ENCODE results near the gene RAP2A.

Gene RAP2A

DNA sequence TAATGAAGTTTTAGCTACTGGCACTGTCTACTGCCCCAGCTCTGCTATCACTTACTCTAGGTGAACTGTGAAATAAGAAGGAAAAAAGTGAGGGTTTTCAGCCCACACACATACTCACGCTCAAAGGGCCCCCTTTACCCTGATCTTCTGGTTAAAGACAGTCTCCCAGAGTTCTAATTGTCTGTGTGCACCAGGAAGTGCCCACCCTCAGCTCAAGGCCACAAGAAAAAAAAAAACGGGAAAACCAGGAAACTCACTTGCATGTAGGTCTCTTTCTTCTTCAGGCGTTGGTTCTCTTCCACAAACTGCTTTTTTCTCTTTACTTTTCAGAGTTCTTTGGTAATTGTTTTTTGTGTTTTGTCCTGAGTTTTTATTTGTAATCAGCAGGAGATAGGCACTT lies 22.1 kb downstream of the RAP2A start:
- no peak for DNase-seq

DNA sequence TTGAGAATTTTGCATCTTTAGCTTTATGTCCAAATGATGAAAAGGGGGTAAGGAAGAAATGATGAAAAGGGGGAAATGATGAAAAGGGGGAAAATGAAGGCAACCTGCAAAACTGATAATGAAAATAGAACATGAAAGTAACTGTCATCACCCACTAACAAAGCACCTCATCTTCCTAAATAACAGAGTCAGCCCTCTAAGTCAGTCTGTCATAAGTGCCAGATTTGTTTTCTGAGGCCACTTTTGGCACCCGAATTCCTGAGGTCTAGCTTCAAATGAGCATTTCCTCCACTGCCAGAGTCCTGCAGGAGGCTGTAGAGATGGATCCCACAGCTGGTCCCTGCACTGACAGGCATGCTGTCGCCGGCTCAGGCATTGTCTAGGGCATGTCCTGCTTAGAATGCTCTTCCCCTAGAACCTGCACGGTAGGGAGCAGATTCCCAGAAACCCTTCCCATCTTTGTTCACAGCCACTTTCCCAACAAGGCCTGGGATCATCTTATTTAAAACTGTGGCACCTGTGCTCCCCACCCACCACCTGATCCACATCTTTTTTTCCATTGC lies 25.3 kb downstream of the RAP2A start:
- DNase-seq: no peak

DNA sequence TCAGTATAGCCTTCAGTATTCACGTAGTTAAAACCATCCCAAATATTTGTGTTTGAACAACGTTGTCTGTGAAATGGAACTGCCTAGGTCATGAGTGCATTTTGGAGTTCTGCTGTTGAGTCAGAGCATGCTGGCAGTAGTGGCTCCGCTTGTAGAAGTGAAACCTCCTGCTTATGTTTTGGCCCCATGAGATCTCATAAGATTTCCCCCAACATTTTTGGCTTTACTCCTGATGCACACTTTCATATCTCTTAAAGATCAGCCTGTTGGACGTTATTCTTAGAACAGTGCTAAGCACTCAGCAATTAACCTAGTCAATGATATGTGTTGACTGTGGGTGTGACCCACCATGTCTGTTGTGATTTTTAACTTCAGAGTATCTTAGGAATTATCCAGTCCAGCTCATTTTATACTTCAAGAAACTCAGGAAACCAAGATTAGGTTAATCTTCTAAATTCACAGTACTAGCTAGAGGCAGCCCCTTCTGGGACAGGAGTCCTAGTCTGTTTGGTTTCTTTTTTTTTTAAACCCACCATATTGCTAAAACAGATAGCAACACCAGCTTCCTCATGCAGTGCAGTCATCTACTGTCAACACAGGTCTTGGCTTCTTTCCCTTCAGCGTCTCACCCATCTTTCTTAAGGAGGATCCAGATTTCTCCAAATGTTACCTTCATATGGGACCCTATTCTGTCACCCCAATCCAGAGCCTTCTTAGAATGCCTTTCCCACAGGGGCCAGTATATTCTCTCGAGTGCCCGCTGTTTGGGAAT lies 26.2 kb downstream of the RAP2A start:
- DNase-seq: no peak

DNA sequence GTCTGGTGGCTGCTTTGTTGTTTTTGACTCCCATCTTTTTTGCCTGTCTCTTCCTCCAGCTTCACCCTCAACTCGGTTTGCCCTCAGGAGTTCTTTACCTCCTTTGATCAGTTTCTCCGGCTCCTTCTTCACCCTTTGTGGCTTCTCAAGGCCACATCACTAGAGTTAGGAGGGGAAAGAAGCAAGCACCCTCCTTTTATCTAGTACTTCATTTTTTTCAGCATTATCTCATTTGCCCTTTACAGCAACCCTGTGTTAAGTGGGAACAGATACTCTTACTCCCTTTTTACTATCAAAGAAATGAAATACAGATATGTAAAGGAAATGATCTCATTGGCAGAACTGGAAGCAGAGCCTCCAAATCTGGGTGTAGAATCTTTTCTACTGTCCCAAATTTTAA lies 26.9 kb downstream of the RAP2A start:
- DNase-seq: no peak

DNA sequence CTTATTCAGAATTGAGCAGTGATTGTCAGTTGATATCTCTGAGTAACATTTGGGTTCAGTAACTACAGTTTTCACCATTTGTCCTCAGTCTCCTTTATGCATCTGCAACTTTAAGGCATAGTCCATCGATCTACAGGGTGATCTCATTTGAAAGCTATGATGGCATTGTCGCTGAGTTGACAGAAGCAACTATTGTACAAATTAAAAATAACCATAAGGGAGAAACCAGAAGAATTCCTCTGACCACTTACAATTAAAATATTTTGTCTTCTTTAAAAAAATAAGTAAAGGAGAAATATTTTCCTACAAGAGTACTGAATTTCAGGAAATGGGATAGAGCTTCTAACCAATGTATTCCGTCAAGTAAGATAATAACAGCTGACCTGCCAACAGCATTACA lies 30.6 kb downstream of the RAP2A start:
- no peak for DNase-seq

DNA sequence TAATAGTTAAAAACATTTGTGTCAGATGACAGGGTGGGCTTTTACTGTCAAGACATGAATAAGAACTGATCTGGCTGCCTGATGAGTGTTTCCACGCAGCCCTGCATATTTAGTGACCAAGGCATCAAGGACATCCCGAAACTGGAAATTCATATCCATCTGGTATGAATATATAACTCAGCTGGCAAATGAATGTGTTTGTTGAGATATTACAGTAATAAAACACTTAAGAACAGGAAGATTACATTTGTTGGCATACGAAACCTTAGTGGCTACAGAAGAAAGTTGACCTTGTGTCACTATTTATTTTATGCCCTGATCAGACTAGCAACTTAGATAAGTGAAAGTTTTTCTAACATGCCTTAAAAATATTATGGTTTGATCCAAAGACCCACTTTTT lies 32.8 kb downstream of the RAP2A start:
- DNase-seq: no peak

DNA sequence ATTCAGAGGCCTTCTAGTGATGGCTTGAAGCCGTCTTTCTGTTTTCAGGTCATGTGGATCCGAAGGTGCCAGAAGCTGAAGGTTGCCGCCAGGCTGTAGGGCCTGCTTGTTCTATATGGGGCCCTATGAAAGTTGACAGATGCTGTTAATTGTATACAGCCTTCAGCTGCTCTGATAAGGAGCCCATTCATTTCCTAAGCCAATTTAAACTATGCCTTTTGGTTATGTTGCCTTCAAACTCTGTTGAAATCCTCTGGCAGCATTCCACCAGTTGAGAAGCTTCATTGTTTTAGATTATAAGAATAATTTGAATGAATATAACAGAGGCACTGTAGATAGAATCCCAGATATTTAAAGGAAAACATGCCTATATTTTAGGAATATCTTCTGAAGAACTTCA lies 34.4 kb downstream of the RAP2A start:
- DNase-seq: no peak

DNA sequence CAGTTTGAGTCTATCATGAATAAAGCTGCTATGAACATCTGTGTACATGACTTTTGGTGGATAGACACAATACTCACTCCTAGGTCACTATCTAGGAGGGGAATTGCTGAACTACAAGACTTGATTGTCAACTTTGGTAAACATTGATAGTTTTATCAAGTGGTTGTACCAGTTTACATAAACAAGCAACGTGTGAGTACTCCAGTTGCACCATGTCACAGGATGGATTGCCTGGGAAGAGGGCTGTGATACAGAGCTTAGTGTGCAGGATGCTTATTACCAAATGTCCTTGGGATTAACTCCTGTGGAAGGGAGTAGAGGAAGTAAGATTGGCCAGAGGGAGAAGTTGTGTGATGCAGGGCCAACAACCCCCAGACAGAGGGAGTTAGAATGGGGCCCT lies 37.7 kb downstream of the RAP2A start:
- DNase-seq: no peak

DNA sequence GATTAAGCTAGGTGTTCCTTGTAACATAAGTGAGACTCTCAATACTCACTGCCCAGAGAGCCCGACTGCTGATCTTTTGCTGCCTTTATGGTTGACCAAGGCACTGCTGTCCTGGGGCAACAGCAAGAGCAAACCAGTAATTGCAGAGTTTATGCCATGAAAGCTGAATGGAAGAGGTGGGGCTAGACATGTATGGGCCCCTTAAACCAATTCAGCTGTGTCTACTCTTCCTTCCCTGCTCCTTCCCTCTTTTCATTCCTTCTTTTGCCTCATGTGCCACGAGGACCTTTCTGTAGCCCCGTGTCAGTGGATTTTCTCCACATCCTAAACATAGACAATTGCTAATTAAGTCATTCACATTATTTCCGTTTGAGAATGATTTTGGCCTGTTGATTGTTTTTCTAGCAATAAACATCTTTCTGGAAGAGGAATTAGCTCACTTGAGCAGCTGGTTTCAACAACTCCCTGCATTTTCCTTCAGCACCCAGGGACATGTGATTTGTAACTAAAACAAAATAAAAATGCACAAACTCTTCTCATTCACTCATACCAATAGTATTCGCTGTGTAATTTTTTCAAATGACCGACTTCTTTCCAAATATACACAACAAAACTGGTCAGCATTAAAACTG lies 40.5 kb downstream of the RAP2A start:
- DNase-seq: no peak

DNA sequence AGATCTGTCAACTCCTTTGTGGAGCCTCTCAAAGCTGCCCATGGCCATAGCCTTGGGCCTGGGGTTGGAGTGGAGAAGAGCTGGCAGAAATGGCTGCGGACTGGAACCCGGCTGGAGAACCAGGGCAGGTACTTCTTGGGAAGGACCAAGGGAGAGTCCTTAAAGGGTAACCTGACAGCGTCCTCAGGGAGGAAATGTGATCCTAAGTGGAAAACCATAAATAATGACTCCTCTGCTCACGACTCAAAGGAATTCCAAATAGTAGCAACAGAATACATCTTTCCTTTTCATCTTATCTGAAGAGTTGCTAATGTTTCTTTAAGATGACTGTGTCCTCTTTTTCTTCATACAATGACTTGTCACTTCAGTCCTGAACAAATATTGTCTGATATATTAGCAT lies 41.0 kb downstream of the RAP2A start:
- no peak for DNase-seq

DNA sequence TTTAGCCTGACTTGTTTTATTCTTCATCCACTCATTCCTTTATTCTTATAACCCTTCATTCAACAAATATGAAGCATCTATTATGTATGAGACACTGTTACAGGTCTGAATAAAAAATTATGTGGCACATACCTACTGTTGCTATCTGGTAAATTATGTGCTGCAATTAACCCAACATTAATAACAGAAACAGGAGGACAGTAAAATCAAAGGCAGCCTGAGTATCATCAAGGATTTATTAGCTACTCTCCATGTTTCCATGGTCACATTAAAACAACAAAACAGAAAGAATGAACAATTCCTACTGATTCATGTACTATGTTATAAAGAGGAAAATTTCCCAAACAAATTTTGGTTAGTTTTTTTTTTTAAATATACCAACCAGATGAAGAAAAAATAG lies 43.9 kb downstream of the RAP2A start:
- DNase-seq: no peak

DNA sequence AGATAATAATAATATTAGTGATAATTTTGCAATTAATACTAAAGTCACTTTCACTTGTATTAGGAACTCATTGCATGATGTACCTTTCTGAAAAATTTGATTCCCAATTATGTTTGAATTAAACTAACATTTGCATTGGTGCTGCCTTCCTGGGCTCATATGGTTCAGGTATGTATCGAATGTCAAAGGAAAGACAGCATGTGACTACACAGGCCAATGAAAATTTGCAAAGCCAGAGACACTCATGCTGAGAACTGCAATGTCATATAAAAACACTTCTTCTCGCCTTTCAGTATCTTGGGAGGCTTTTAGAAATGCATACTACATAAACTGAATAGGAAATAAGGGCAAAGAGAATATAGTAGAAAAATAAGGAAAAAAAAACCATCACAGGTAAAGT lies 44.3 kb downstream of the RAP2A start:
- DNase-seq: no peak

DNA sequence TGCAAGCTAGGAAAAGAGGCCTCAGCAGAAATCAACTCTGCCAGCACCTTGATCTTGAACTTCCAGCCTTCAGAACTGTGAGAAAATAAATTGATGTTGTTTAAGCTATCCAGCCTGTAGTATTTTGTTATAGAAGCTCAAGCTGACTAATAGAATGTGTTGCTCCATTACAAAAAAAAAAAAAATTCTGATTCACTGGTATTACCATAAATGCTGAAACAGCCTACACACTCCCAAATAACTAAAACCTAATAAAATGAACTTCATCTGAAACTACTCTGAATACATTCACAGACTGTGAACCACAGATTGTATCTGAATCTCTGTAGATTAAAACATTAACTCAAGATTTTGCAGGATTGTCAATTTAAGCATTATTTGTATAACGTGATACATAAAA lies 49.5 kb downstream of the RAP2A start:
- DNase-seq: no peak

DNA sequence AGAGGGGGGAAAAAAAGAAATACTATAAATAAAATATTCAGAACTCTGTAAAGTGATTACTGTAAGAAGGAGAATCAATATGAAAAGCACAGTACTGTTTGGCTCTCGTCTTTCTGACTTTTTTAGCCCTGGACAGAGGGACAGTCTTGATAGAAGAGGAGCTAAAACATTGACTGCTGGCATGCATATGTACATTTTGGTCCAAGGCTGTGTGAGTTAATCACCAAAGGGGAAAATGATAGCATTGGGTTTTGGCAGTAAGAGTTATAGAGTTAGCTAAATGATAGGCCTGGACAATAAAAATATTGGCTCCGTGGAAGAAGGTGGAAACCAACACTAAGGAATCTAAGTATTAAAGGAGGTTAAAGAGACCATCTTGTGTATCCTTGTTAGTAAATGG lies 50.3 kb downstream of the RAP2A start:
- DNase-seq: no peak

DNA sequence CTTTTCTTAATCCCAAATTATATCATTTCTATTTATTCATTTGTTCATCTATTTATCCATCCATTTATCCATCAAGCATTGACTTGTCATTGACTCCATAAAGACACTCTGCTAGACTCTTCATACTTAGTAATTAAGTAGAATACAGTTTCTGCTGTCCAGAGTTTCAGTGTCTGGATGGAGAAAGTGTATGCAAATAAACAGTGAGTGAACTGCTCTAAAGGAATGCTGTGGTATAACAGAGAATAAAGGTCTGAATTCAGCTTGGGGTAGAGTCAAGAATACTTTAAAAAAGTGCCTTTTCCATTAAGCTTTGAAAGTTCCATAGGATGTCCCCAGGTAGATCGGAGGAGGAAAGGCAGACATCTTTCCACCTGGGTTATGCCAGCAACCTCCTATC lies 51.4 kb downstream of the RAP2A start:
- DNase-seq: no peak

DNA sequence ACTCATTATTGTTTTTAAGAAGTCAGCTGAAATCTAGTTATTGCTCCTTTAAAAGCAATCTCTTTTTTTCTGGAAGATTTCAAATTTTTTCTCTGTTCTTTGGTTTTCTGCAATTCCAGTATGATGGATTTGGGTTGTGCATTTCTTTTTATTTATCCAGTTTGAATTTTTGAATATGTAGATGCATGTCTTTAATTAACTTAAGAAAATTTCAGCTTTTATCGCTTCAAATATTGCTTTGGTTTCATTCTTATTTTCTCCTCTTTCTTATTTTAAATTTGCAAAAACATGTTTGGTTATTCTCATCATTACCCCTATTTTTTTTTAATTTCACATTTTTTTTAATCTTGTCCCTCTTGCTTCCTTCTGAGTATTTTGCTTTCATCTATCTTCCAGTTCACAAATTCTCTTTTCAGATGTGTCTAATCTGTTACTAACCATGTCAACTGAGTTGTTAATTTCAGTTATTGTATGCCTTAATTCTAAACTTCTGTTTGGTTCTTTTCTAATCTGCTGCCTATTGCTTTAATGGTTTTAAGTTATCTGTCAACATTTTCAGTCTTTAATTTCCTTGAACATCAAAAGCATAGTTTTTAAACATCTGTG lies 56.8 kb downstream of the RAP2A start:
- no peak for DNase-seq

DNA sequence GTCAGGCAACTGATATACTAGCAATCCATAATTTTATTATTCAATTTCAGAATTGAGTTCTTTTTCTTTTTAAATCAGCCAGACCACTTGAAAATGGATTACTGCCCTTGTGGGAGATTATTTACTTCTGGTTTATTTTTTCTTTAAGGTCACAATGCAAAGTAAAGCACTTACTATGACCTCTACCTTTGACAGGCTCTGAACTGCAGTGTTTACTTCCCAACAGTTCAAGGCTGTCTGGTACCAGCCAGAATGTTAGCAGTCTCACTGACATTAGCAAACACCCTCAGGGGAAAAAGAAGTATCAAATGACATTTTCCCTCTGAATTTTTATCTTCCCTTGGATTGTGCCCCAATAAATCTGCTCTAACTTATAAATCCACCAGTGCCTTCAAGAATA lies 57.5 kb downstream of the RAP2A start:
- DNase-seq: no peak

DNA sequence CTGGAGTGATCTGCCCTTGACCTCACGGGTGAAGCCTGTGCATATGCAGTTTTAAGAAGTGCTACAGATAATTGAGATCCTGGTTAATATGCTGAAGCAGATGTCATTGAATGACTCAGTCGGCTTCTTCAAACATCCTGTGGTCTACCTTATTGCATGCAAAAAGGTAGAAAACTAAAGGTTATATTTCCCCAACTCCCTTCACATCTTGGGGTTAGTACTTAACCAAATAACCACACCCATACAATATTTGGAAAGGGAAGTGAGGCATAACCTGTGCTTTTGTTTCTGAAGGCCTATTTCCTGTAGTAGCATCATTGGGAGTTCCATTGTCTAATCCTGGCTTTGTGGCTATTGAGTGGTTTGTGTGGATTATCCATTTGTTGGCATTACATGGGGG lies 58.3 kb downstream of the RAP2A start:
- DNase-seq: no peak

DNA sequence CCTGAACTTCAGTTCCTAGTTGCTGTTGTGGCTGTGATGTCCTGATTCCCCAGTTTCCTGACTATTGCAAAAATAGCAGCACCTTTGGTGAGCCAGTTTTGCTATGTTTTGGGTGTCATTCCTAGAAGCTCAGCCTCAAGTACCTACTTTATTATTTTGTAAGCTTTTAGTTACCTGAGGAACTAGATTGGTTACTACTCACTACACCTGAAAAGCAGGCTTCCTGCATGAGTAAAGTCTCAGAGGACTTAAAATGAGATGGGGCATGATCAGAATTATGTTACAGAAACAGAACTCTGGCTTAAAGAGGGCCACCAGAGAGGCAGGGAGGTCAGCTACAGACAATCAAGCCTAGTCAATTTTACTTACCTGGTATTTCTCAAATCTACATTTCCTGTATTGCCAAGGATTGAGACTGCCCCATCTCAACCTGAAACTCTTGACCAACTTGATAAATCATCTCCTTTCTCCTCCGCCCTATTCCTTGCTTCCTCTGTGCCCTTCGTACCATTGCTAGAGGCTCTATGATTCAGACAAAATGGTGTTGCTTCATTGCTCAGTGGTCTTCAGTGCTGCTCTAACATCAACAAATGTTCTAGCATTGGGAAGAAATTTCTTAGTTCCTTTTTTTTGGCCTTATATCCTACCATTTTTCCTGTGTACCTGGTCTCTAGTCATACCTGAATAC lies 58.9 kb downstream of the RAP2A start:
- DNase-seq: no peak

DNA sequence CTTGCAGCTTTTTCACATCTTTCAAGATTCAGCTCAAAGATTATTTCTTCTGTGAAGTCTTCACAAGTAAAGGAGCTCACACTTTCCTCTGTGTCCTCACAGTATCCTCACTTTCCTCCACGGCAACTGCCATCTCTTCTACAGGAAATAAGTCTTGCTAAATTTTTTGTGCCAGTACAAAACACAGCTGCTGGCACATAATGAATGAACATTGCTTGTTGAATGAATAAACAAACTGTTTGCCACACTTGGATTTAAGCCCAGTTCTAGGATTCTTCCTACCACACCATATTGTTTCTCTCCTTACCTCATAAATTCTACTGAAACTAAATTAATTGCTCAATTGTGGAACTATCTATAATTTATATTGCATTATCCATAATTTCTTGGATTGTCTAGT lies 59.5 kb downstream of the RAP2A start:
- DNase-seq: no peak

DNA sequence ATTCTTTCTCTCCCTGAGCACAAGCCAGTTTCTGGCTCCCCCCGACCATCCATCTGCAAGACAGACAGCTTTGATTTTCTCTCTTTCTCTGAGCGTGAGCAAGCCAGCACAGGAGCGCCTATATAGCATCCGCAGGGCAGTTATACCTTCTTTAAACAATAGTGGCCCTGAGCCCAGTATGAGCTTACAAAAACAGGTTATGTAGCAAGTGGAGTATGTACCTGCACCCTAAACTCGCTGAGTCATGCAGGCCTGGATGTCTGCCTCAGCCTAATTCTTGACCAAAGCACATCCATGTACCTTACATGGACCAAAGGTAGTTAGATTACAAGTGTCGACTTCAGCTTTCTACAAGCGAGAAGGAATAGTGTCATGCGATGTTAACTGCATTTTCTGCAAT lies 61.7 kb downstream of the RAP2A start:
- no peak for DNase-seq

DNA sequence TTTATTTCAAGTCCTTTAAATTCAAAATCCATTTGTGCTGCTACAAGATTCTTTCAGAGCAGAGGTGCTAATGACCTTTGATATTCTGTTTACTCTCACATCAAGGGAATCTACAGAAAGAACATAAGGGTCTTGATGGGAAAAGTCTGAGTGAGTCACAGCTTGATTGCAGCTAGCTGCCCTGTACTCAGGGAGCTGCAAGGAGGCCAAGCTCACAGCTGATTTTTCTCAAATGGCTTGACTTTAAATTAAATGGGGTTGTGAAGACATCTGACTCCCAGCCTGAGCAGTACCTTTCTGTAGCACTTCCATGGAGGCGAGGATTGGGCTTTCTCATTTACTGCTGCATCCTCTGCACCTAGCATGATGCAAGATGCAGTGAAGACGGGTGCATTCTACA lies 62.5 kb downstream of the RAP2A start:
- no peak for DNase-seq

DNA sequence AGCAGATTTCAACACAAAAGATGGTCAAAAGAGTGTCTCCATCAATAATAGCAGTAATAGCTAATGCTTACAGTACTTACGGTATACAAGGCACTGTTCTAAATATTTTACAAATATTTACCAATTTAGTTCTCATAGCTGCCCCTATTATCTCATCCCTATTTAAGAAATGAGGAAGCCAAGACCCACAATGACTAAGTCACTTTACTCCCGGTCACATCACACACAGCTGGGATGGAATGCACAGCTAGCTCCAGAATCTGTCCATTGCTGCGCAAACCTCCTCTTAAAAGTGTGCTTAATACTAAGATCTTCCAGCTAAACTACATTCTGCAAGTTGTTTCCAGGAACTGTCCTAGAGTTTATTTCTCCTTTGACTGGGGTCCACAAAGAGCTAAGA lies 63.4 kb downstream of the RAP2A start:
- no peak for DNase-seq

DNA sequence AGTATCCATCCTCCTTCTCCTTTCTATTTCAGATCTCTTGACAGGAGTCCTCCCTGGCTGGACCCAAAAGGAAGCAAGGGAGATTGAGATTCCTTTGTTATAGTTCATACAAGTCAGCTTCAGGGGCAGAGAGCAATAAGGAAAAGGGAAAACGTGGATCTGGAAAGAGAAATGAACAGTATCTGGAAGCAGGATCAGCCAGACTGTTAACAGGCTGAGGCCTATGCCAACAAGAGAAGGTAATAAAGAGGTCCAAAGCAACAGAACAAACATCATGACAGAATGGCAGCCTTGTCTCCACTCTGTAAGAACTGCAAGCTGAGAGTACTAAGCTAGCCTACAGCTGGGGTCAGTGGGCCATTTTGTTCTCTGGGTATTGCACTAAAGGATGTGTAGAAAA lies 64.5 kb downstream of the RAP2A start:
- DNase-seq: no peak

Data from cerebellar nuclear complex (tissue), 1 donor.